GM12875 (cell line): ENCODE data around the gene RELCH.

Experiments used
- H3K4me3 ChIP-seq: one replicate; pipeline ENCODE4 v1.5.1; 2011; ENCODE audit warnings: low read depth, low read length, control low read depth
- CTCF ChIP-seq: IDR thresholded peaks from 2 replicates; pipeline ENCODE4 v1.5.1; 2011; ENCODE audit warnings: low read depth, mild to moderate bottlenecking, control low read depth, inconsistent platforms, low read length, moderate library complexity, borderline replicate concordance; ENCODE audit not compliant: insufficient read depth

The RELCH gene

GRCh38 chr18:62323483-62324180 lies 136.6 kb downstream of the RELCH start:
- H3K4me3 ChIP-seq, result no peak overlapping the region
- TF ChIP-seq CTCF, result no peak

- TF ChIP-seq CTCF, result no peak
- H3K4me3 ChIP-seq, result no peak overlapping the region
Measured at GRCh38 chr18:62324181-62324828, 137.2 kb downstream of the RELCH start.

GRCh38 chr18:62324917-62325805 lies 138.1 kb downstream of the RELCH start, which contains the start of gene TNFRSF11A:
TNFRSF11A (plus strand) TSS chr18:62325310; CDS start chr18:62325353, 43 bp downstream.
- peak; percentile 69 for TF ChIP-seq CTCF
- peak within 1 kb of the TSS; percentile 79 for H3K4me3 ChIP-seq

- TF ChIP-seq CTCF, result no peak
- peak overlapping the region; percentile 79 for H3K4me3 ChIP-seq
Measured at GRCh38 chr18:62325806-62326645, 139.0 kb downstream of the RELCH start.

- no peak overlapping the region for H3K4me3 ChIP-seq
- TF ChIP-seq CTCF, result no peak
Measured at GRCh38 chr18:62326646-62327348, 139.7 kb downstream of the RELCH start.

GRCh38 chr18:62327977-62328376 lies 140.9 kb downstream of the RELCH start:
- no peak for TF ChIP-seq CTCF
- no peak overlapping the region for H3K4me3 ChIP-seq
